Nephron progenitor cell (in vitro differentiated cells): Measurements from ENCODE around the gene ACE2.

ENCODE experiments used
- DNase-seq: peaks from one replicate; pipeline ENCODE4 v3.0.0; 2021
- H3K27ac Mint-ChIP-seq: 2 replicates; pipeline ENCODE4 v1.8.0; 2021; ENCODE audit warnings: mild to moderate bottlenecking, moderate library complexity, mixed read lengths
- H3K27me3 Mint-ChIP-seq: 2 replicates; pipeline ENCODE4 v1.8.0; 2021; ENCODE audit warnings: mild to moderate bottlenecking, low read depth, mixed read lengths; ENCODE audit not compliant: poor library complexity
- H3K36me3 Mint-ChIP-seq: 2 replicates; pipeline ENCODE4 v1.8.0; 2021; ENCODE audit warnings: low read depth, mixed read lengths
- H3K4me1 Mint-ChIP-seq: 2 replicates; pipeline ENCODE4 v1.8.0; 2021; ENCODE audit warnings: mixed read lengths
- H3K4me3 Mint-ChIP-seq: 2 replicates; pipeline ENCODE4 v1.8.0; 2021; ENCODE audit warnings: mild to moderate bottlenecking, moderate library complexity, mixed read lengths
- H3K9me3 Mint-ChIP-seq: 2 replicates; pipeline ENCODE4 v1.8.0; 2021; ENCODE audit warnings: mild to moderate bottlenecking, moderate library complexity, mixed read lengths
- TF ChIP-seq, protein P1 (sequence below): fragments of 200-600 bp; sonication (generic); IDR thresholded peaks from 2 replicates; pipeline ENCODE4 v1.5.0; 2021; ENCODE audit warnings: antibody characterized with exemption

The ACE2 gene

DNA sequence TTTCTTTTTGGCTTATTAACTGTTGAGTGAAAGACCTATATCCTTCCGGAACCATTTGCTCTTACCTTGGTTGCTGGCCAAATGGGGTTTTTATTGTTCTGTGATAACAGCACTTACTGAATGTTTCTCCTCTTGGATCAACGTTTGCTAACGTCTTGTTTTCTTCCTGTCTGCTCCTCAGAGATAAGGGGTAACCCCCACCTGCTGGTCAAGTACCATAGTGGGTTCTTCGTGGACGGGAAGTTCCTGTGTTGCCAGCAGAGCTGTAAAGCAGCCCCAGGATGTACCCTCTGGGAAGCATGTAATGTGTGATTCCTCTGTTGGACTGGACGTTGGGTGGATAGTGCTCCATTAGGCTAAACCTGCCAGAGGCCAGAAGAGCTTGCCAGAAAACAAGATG lies 84.8 kb downstream of the ACE2 start:
- TF ChIP-seq, protein P1, sequence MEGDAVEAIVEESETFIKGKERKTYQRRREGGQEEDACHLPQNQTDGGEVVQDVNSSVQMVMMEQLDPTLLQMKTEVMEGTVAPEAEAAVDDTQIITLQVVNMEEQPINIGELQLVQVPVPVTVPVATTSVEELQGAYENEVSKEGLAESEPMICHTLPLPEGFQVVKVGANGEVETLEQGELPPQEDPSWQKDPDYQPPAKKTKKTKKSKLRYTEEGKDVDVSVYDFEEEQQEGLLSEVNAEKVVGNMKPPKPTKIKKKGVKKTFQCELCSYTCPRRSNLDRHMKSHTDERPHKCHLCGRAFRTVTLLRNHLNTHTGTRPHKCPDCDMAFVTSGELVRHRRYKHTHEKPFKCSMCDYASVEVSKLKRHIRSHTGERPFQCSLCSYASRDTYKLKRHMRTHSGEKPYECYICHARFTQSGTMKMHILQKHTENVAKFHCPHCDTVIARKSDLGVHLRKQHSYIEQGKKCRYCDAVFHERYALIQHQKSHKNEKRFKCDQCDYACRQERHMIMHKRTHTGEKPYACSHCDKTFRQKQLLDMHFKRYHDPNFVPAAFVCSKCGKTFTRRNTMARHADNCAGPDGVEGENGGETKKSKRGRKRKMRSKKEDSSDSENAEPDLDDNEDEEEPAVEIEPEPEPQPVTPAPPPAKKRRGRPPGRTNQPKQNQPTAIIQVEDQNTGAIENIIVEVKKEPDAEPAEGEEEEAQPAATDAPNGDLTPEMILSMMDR, result no peak
- Mint-ChIP-seq H3K4me3 (no peak overlapping the region), H3K27ac (no peak overlapping the region), H3K4me1 (peaks cover 5% of the 10 kb centered on the region), H3K36me3 (no peaks in the 10 kb centered on the region), H3K27me3 (peaks cover 5% of the 10 kb centered on the region), H3K9me3 (no peaks in the 10 kb centered on the region)
- DNase-seq, result no peak

DNA sequence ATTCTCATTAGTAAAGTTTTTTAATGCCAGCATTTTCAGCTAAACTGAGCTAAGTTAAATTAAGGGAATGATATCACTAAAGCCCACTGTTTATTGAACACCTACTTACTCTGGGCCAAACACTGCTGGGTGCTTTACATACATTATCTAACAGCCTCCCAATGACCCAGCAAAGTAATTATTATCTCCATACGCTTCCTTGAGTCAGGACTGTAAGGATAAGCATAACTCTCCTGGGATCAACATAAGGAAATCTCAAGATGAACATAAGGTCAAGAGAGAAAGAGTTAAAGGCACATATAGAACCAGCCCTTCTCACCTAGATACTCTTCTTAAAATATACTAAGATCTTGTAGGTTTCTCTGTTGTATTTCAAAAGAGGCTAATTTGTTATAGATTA lies 86.5 kb downstream of the ACE2 start:
- Mint-ChIP-seq H3K4me3 (no peak overlapping the region), H3K27me3 (peaks cover 5% of the 10 kb centered on the region), H3K4me1 (peaks cover 5% of the 10 kb centered on the region), H3K36me3 (no peaks in the 10 kb centered on the region), H3K27ac (no peak overlapping the region), H3K9me3 (no peaks in the 10 kb centered on the region)
- DNase-seq, result no peak
- TF ChIP-seq, protein P1, result no peak

DNA sequence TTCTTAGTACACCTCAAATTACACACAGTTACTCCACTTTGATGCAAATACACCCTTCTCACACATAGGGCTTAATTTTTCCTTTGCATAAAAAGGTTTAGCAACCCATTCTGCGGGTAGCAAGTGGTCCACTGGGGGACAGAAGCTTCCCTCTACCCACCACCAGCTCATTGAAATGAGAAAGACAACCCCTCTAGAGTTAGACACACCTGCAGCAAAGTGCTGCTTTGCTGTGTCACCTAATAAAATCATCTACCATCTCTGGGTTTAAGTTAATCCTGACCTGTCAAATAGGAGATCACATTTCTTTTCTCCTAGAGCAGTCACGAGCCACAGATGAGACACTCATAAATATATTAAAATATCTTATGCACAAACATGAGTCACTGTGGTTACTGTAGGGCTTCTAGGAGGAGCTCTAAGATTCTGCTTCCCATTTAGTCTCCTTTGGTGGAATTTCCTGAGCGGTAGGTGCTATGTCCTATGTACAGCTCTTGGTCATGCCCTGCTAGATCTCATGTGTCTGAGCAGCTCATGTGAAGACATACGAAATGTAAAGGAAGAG lies 88.3 kb downstream of the ACE2 start:
- Mint-ChIP-seq H3K9me3 (no peaks in the 10 kb centered on the region), H3K27ac (no peak overlapping the region), H3K4me3 (no peak overlapping the region), H3K36me3 (no peaks in the 10 kb centered on the region), H3K27me3 (peaks cover 5% of the 10 kb centered on the region), H3K4me1 (peaks cover 5% of the 10 kb centered on the region)
- TF ChIP-seq, protein P1, result no peak
- DNase-seq, result no peak

DNA sequence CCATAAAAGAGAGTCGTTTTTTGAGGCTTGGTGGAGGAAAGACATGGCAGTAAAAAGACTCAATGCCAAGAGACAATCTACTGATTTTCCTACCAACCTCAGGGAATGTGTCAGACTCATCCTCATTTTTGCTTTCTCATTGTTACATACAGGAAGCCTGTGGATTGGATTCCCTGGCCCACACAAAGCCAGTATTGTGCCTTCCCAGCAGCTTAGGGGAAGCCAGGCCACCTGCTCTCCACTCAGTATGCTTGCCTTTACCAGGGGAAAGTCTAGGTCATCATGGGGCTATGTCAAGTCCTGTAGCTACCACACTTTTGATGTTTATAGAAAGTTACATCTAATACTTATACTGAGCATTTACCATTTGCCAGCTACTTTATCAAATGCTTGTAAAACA lies 89.2 kb downstream of the ACE2 start:
- no peak overlapping the region for H3K27ac Mint-ChIP-seq
- no peaks in the 10 kb centered on the region for H3K36me3 Mint-ChIP-seq
- TF ChIP-seq, protein P1, result no peak
- H3K4me1 Mint-ChIP-seq, result peaks cover 5% of the 10 kb centered on the region
- H3K4me3 Mint-ChIP-seq, result no peak overlapping the region
- H3K27me3 Mint-ChIP-seq, result peaks cover 5% of the 10 kb centered on the region
- H3K9me3 Mint-ChIP-seq, result no peaks in the 10 kb centered on the region
- no peak for DNase-seq
